Measurements from ENCODE around the gene NDUFB3.

DNA sequence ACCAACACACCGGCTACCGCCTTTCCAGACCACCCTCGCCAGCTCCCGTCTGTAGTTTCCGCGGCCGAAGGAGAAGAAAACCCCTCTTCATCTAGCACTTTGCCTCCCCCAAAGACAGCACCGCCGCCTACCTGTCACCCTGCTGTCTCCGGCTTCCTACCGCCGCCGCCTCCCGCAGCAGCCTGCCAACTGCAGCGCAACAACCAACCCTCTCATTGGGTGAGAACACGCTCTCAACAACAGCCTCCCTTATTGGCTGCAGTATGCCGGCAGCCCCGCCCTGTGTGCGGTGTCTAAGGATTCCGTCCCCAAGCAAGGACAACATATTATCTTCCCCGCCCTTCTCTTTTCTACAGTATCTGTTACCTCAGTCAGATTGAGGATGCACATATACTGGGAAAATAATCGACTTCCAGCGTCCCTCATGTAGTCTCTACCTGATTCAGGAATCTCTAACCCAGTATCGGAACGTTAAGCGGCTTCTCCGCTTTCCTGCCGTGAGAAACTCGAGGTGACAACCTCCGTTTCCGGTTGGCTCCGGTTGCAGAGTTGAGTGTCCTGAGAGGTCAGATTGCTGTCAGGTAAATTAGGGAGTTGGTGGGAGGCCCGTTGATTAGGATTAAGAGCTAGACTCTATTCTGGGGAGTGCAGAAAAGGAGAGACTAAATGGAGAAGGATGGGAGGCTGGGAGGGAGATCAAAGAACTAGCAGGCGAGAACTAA is at the start of gene NDUFB3, which contains the start of gene HYCC2:
- no peak for TF ChIP-seq GATA3 (IDR thresholded peaks at IDR 0.05; ENCODE audit: low read depth, low read length)
- no peak for TF ChIP-seq GATA2 (IDR thresholded peaks at IDR 0.05; ENCODE audit: low read depth, low read length)
